Measurements from ENCODE around the gene CDK7. TPM values are rescaled to one million over a fixed set of nuclear protein-coding genes. Genes with fewer than 3 reads are reported as not detected.

Gene CDK7
- total RNA-seq, 1 experiment from 2014 or later, result 64.3 TPM

DNA sequence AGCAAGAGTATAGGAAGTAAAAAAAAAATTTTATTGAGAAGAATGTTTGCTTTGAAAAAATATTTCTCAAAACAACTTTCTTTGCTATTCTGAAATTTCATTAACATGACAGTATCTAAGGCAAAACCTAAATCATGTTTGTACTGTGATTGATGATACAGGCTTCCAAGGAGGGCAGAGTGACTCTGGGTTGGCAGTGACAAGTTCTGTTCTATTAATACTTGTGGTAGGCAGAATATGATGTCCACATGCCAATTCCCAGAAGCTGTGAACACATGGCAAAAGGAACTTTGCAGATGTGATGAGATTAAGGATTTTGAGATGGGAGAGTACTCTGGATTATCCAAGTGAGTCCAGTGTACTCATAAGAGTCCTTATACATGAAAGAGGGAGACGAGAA lies 81.3 kb downstream of the CDK7 start:
- in situ Hi-C loops (cut with HindIII; ENCODE audit: low pct_unique_long_range_greater_than_20kb, low sequenced_read_pairs), result no loop called here

DNA sequence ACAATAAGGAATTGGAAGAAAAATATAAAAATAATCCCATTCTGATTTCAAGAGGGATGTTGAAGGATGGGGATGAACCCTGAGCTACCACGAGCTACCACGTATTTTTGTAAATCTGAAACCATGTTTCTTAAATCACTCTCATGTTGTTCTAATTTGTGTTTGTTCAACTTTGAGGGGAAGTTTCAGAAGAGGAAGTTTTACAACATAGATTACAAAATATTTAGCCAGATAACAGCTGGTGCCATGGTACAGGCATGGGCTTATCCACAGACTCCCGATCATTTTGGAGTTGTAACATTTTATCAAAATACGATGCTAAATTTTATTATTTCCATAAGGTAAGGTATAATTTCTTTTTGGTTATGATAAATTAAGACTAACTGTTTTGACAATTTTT lies 82.7 kb downstream of the CDK7 start:
- DNase-seq (ENCODE audit: low read depth, low spot score), result no peak
- in situ Hi-C loops (cut with HindIII; ENCODE audit: low pct_unique_long_range_greater_than_20kb, low sequenced_read_pairs), result no loop called here

More for the DNA sequence above, 81.3 kb downstream of the CDK7 start:
- no peak for DNase-seq (ENCODE audit: low read depth, low spot score)

DNA sequence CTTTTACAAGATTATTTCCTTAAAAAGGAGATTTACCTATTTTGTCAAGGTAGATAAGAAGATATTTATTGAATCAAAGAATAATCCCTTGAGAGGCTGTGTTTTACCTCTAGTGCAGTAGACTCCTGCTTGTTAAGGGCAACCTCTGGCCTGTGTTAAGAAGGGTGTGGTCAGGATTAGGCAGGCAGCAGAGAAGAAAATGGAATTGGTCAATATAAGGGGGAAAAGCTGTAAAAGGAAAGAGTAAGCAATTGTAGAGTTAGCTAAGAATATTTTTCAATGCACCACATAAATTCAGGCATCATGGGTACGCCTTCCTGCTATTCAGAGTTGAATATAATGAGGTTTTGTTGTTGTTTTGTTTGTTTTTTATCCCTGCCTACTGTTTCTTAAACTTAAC lies 91.7 kb downstream of the CDK7 start:
- no peak for DNase-seq (ENCODE audit: low read depth, low spot score)

More for the DNA sequence above, 91.7 kb downstream of the CDK7 start:
- in situ Hi-C loops (cut with HindIII; ENCODE audit: low pct_unique_long_range_greater_than_20kb, low sequenced_read_pairs), result no loop called here

Other genes starting within 250 kb of the CDK7 start
- gene SLC30A5, start 140.9 kb upstream of the CDK7 start, total RNA-seq (2014; rRNA removed; shearing (Covaris generic)), result 67.0 and 68.3 TPM in 2 replicates
- gene CCNB1, start 67.7 kb upstream of the CDK7 start, total RNA-seq (2014; rRNA removed; shearing (Covaris generic)), result 114 and 123 TPM in 2 replicates
- 25.2 and 25.9 TPM in 2 replicates for gene CENPH, start 45.3 kb upstream of the CDK7 start, total RNA-seq (2014; rRNA removed; shearing (Covaris generic))
- gene CCDC125, start 97.9 kb downstream of the CDK7 start, total RNA-seq (2014; rRNA removed; shearing (Covaris generic)), result 2.0 and 2.7 TPM in 2 replicates
- 33.4 and 52.1 TPM in 2 replicates for gene AK6, start 134.6 kb downstream of the CDK7 start, total RNA-seq (2014; rRNA removed; shearing (Covaris generic))
- gene TAF9, start 134.6 kb downstream of the CDK7 start, total RNA-seq (2014; rRNA removed; shearing (Covaris generic)), result 253 and 264 TPM in 2 replicates
- 24.6 and 25.1 TPM in 2 replicates for gene RAD17, start 134.9 kb downstream of the CDK7 start, total RNA-seq (2014; rRNA removed; shearing (Covaris generic))
- 0.11 TPM in 1 of 2 replicates, not detected in the other for gene MARVELD2, start 180.2 kb downstream of the CDK7 start, total RNA-seq (2014; rRNA removed; shearing (Covaris generic))

All from SK-MEL-5 (cell line).